Heart left ventricle (tissue), 13 donors: ENCODE data around the gene CHCHD3.

Experiments
- POLR2A ChIP-seq, 2 donors: fragments of 450-650 bp; IDR thresholded peaks; one replicate each; pipeline ENCODE4 v1.6.1; 2017; ENCODE audit warnings: antibody characterized with exemption in 2 of 2, mild to moderate bottlenecking in 2 of 2, moderate library complexity in 2 of 2
- TF ChIP-seq, protein P1 (sequence below), 12 donors: fragments of 200-600 bp; sonication (generic) in 4 of 12; IDR thresholded peaks; one replicate each; pipeline versions ENCODE4 v1.5.0 to v1.8.0; 2018 to 2022; ENCODE audit warnings: antibody characterized with exemption in 12 of 12, mild to moderate bottlenecking in 5 of 12
- donor health status: ischemic (EF 13 %, LVEDD 7.1; RV severe dilation, severe dysfunction).
- donor health status: DM: no; HTN: yes; CAD: no.
- donor health status: DM: no; HTN: no; CAD: no.
- donor health status: ischemic (EF 25% LVEDD 6.9; RV normal size, moderate dysfunction).
- donor health status: ischemic (EF 25% LVEDD 5.7; RV mildly dilated, moderate dysfunction).
- donor health status: ischemic (EF 35%, LVEDD 5.7; RV mildly dilated, moderate dysfunction).
- donor health status: nonischemic (EF 11% LVEDD 7.7; RV severe dilation, severe dysfunction).
- donor health status: DM: yes; HTN: yes; CAD: no.
- donor health status: PGD.
- donor health status: ischemic (EF 29% LVEDD 5.4; RV normal size, mild dysfunction).
- donor health status: nonischemic (EF 23%, LVEDD 6.1; RV moderate dilation, normal function).

DNA sequence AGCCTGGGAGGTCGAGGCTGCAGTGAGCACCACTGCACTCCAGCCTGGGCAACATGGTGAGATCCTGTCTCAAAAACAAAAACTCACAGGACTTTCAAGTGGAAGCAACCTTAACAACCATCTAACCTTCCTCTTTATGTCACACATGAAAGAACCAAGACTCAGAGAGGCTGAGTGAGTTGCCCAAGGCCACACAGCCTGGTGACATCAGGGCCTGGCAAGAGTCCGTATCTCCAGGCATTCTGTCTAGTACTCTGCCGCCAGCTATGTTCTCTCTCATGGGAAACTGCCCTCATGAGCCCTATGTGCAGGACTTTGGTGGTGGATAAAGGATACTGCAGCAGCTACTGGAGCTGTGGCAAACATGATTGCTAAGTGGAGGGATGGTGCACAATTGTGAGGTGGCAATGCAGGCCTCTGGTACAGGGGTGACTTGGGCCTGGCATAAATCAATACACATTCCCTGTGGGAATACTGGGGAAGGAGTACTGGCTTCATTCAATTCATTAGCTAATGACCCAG lies 10.1 kb upstream of the CHCHD3 start:
- TF ChIP-seq, protein P1, sequence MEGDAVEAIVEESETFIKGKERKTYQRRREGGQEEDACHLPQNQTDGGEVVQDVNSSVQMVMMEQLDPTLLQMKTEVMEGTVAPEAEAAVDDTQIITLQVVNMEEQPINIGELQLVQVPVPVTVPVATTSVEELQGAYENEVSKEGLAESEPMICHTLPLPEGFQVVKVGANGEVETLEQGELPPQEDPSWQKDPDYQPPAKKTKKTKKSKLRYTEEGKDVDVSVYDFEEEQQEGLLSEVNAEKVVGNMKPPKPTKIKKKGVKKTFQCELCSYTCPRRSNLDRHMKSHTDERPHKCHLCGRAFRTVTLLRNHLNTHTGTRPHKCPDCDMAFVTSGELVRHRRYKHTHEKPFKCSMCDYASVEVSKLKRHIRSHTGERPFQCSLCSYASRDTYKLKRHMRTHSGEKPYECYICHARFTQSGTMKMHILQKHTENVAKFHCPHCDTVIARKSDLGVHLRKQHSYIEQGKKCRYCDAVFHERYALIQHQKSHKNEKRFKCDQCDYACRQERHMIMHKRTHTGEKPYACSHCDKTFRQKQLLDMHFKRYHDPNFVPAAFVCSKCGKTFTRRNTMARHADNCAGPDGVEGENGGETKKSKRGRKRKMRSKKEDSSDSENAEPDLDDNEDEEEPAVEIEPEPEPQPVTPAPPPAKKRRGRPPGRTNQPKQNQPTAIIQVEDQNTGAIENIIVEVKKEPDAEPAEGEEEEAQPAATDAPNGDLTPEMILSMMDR (IDR thresholded peaks at IDR 0.05), result no peak
- TF ChIP-seq POLR2A (IDR thresholded peaks at IDR 0.05), result no peak
